NCI-H526 (cell line): ENCODE data around the gene SCN8A.

Experiments used
- DNase-seq, 2 experiments: peaks; one replicate each; lab custom pipeline; 2025; lab: John Stamatoyannopoulos, UW

The SCN8A gene

GRCh38 chr12:51833448-51834227 is 242.6 kb downstream of the SCN8A start:
- DNase-seq: peak in 1 of 2 experiments; percentile 43

DNA sequence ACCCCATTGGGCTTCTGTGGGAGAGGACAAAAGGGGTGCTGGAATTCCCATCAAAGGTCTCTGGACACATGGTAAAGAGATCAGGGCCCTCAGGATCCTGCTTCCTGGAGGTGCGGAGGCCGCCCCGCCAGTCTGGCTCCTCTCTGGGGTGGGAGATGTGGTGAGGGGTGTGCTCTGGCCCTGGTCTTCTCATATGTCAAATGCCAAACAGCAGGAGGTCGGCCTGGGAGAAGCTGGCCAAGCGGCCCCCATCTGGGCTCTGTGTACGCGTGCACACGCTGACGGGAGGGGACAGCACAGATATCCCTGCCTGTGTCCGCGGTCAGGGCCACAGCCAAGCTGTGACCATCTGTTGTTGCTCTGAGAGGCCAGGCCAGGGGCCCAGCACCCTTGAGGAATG is 243.4 kb downstream of the SCN8A start:
- no peak for DNase-seq

GRCh38 chr12:51836041-51836826 is 245.2 kb downstream of the SCN8A start:
- no peak for DNase-seq

- DNase-seq: no peak
Measured at GRCh38 chr12:51836827-51837173, 245.8 kb downstream of the SCN8A start.

DNA sequence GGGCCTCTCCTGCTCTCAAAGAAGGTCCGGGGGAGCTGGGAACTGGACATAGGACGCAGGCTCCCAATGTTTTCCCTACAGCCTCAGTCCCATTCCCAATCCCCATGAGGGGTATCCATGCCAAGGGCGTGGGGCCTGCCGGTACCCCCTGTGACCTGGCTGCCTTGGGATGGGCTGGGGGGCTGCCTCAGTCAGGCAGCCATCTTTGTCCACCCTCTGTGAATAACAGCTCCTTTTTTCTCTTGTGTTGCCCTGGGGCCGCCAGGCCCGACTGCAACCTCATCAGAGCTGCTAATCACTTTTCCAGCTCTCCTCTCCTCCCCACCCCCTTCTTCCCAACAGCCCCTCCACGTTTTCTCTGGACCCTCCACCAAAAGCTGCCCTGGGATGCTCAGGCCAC is 246.3 kb downstream of the SCN8A start:
- no peak for DNase-seq

GRCh38 chr12:51838036-51838435 is 247.0 kb downstream of the SCN8A start:
- no peak for DNase-seq

GRCh38 chr12:51838762-51839161 is 247.7 kb downstream of the SCN8A start:
- DNase-seq: no peak

DNA sequence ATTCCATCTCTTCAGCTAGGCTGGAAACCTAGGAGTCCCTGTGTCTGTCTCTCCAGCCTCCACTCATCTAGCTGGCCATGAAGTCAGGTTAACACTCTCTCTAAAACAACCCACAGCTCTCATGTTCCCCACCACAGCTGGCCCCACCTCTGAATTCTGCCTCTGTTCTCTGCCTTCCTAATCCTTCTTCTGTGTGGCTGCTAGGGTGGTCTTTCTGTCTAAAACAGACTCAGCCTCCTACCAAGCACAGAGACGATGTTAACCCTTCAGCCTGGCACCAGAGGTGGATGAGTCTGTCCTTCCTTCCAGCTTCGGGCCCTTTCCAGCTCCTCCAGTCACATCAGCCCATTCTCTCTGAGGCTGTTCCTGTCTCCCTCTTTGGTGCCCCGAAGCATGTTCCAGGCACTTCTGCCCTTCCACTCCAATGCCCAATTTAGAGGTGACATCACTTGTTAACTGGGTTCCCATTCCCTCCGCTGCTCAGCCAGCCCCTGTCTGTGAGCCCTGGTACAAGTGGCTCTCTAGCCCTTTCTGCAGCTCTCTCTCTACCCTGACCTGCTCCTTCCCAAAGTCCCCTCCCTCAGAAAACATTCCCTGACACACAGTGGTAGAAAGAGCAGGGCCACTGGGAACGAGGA is 248.4 kb downstream of the SCN8A start:
- DNase-seq: no peak

GRCh38 chr12:51840966-51841365 is 249.9 kb downstream of the SCN8A start:
- DNase-seq: no peak

DNA sequence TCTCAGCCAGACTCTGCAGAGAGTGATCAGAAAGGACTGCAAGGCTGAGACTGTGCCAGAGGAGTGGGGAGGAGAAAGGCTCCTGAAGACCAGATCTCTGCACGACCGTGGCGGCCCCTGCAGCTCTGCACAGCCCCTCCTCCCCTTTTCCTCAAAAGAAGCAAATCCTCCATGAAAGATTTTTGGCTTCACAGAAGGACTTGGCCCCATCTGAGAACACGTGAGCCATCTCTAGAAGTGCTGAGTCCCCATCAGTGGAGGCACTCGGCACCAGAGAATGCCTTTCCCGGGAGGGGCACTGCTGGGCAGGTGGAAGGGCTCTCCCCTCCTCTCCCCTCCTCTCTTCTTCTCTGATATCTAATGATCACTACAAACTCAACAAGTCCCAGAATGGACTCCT is 250.7 kb downstream of the SCN8A start:
- DNase-seq: no peak

- DNase-seq: no peak
Measured at GRCh38 chr12:51844854-51845253, 253.8 kb downstream of the SCN8A start.

DNA sequence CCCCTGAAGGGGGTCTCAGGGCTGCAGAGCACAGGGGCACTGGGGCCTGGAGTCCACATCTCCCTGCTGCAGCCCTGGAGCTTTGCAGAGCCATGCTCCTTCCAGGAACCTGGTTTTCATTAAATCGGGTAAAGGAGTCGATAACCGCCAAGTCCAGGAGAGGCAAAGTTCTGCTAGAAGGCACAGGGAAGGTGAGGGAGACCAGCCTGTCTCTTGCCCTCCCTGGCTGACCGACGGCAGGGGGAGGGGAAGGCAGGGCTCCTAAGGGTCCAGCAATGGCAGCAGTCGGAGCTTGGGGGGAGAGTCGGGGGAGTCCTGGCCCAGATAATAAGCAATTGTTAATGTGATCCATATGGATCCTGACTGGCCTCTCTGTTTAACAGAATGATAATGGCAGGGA is 254.4 kb downstream of the SCN8A start:
- DNase-seq: no peak

- no peak for DNase-seq
Measured at GRCh38 chr12:51846271-51846691, 255.2 kb downstream of the SCN8A start.

DNA sequence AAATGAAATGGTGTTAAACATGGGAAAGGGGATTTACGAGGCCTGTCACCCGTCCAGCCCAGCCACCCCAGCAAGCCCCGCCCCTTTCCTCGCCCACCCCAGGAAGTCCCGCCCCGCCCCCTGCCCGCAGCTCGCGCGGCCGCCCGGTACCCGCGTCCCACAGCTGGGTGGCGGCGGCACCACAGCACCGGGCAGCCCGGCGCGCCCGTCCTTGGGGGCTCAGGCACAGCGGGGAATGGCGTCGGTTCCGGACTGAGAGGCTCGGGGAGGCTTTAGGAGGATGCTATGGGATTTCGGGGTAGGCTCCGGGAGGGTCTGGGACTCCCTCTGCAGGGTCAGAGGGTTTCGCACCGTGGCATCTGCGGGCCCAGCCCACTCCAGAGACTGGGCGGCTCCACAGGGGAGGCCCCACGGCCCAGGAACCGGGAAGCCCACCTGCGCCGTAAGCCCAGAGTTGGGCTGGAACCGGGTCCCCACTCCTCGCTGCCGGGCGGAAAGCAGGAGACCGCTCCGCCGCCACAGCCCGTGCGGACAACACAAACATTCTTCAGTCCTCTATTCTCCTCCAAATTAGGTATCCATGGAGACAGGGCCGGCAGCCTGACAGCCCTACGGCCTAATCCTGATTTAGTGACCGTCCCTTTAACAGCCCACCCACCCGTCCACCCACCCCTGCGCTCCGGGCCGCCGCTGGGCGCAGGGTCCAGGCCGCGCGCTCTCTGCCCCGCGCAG is 256.0 kb downstream of the SCN8A start:
- DNase-seq: peak in 1 of 2 experiments; percentile 71

DNA sequence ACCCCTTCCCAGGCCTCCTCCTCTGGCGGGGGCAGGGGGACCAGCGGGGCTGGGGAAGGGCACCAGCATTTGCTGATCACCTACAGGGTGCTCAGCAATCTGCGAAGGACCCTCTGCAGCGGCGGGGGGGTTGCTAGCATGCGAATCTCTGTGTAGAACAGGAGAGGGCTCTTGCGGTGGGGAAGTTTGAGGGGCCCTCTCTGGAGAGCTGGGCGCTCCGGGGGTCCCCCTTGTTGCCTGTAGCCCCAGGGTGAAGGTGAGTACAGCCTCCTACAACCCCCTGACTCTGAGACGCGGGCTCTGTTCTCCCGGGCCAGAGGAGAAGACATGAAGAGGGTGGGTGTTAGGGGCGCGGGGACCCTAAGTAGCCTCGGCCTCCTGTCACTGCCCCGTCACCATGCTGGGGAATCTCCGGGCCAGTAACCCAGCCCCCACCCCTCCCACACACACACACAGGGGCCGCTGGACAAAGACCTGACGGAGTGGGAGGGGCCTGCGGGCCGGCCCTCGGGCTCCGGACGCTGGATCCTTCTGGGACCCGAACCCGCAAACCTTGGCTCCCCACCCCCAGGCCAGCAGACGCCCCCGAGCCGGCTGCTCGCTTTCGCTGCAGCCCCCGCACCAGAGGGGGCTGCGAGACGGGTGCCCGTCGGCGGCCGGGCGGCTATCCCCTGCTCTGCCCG is 256.8 kb downstream of the SCN8A start:
- DNase-seq: no peak

GRCh38 chr12:51848326-51848727 is 257.3 kb downstream of the SCN8A start, which contains the start of gene FIGNL2:
TSS of gene FIGNL2 (minus strand) at chr12:51848718. CDS start at chr12:51822413, 26,305 bp downstream.
- DNase-seq: no peak

- DNase-seq: peak in 1 of 2 experiments; percentile 27
Measured at GRCh38 chr12:51848841-51849735, 258.1 kb downstream of the SCN8A start.

- no peak for DNase-seq
Measured at GRCh38 chr12:51850081-51850964, 259.3 kb downstream of the SCN8A start.

DNA sequence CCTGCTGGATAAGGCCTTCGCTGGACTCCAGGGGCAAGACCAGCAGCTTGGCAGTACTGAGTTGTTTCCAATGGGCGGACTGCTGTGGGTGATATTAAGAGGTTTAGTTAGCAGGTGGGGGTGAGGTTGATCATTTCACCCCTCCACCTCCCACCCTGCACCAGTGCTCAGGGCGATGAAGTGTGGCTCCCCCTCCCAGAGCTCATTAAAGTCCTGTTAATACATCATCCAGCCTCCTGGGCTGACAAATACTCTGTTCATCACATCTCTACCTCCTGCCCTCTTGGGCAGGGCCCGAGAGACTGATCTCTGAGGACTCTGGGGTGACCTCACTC is 259.9 kb downstream of the SCN8A start:
- DNase-seq: no peak
